SK-N-SH (cell line): ENCODE measurements around the gene GMPR2. TPM values are rescaled to one million over a fixed set of nuclear protein-coding genes. Genes with fewer than 3 reads are reported as not detected.

ENCODE experiments used
- CTCF ChIA-PET: fragments of 300-600, 350-600 bp; formaldehyde crosslinking; extraction: SDS; loops from one replicate; lab custom pipeline; 2021; lab: Yijun Ruan, JAX
- POLR2A ChIA-PET: fragments of 350-600 bp; sonication (Branson Sonifier 250); formaldehyde crosslinking; extraction: SDS; loops from one replicate; lab custom pipeline; 2020; ENCODE audit warnings: antibody characterized with exemption, inconsistent platforms; lab: Yijun Ruan, JAX
- DNase-seq: peaks from one replicate; pipeline ENCODE4 v3.0.0; 2012
- H2AFZ ChIP-seq: fragments of 200-600 bp; sonication (generic); 2 replicates; pipeline ENCODE4 v1.8.1; 2016; ENCODE audit warnings: antibody characterized with exemption, mild to moderate bottlenecking, low read depth
- H3F3A ChIP-seq: fragments of 200-600 bp; sonication (generic); replicated peaks from 2 replicates; pipeline ENCODE3; 2016; ENCODE audit warnings: antibody characterized with exemption, mild to moderate bottlenecking; ENCODE audit not compliant: insufficient read depth
- H3K27ac ChIP-seq, 2 experiments: fragments of 200-500 bp in 1 of 2; fragments of 200-600 bp in 1 of 2; sonication (Bioruptor generic) in 1 of 2; sonication (generic), shearing (Covaris generic) in 1 of 2; 2 replicates each; pipeline versions ENCODE4 v1.5.1 to v1.6.1; 2014 to 2016; ENCODE audit warnings: low read depth in 2 of 2, inconsistent platforms in 1 of 2, low read length in 1 of 2, mild to moderate bottlenecking in 1 of 2, mixed read lengths in 1 of 2
- H3K27me3 ChIP-seq: fragments of 200-600 bp; sonication (generic), shearing (Covaris generic); 2 replicates; pipeline ENCODE4 v1.6.1; 2016; ENCODE audit warnings: mixed run types; ENCODE audit not compliant: insufficient read depth
- H3K36me3 ChIP-seq, 2 experiments: fragments of 200-500 bp in 1 of 2; fragments of 200-600 bp in 1 of 2; sonication (Bioruptor generic) in 1 of 2; sonication (generic) in 1 of 2; replicated peaks in 1 of 2; 2 replicates each; pipeline versions ENCODE3 to v1.5.1; 2014 to 2016; ENCODE audit warnings: low read length in 1 of 2, mild to moderate bottlenecking in 1 of 2; ENCODE audit not compliant: insufficient read depth in 2 of 2, control insufficient read depth in 1 of 2
- H3K4me1 ChIP-seq, 2 experiments: fragments of 200-500 bp in 1 of 2; fragments of 200-600 bp in 1 of 2; sonication (Bioruptor generic) in 1 of 2; sonication (generic), shearing (Covaris generic) in 1 of 2; 2 replicates each; pipeline versions ENCODE4 v1.5.1 to v1.6.1; 2014 to 2016; ENCODE audit warnings: low read depth in 1 of 2, low read length in 1 of 2, mixed run types in 1 of 2; ENCODE audit not compliant: insufficient read depth in 2 of 2, control insufficient read depth in 1 of 2
- H3K4me2 ChIP-seq: fragments of 200-600 bp; sonication (generic), shearing (Covaris generic); 2 replicates; pipeline ENCODE4 v1.6.1; 2017; ENCODE audit warnings: mixed run types
- H3K4me3 ChIP-seq, 2 experiments: fragments of 200-500 bp in 1 of 2; fragments of 200-600 bp in 1 of 2; sonication (Bioruptor generic) in 1 of 2; sonication (generic), shearing (Covaris generic) in 1 of 2; 2 replicates each; pipeline versions ENCODE4 v1.5.1 to v1.8.1; 2014 to 2016; ENCODE audit warnings: low read depth in 2 of 2, inconsistent platforms in 1 of 2, low read length in 1 of 2, mild to moderate bottlenecking in 1 of 2, mixed read lengths in 1 of 2, moderate library complexity in 1 of 2
- H3K79me2 ChIP-seq: fragments of 200-600 bp; sonication (generic); 2 replicates; pipeline ENCODE4 v1.8.1; 2017; ENCODE audit warnings: mild to moderate bottlenecking; ENCODE audit not compliant: insufficient read depth
- H3K9ac ChIP-seq: fragments of 200-600 bp; sonication (generic); 2 replicates; pipeline ENCODE4 v1.6.1; 2017; ENCODE audit warnings: mixed run types
- H3K9me2 ChIP-seq: fragments of 200-600 bp; sonication (generic); 2 replicates; pipeline ENCODE4 v1.6.1; 2017; ENCODE audit warnings: mixed run types
- H3K9me3 ChIP-seq: fragments of 200-600 bp; sonication (generic); 2 replicates; pipeline ENCODE4 v1.6.1; 2017; ENCODE audit warnings: mixed run types, mild to moderate bottlenecking, moderate library complexity
- H4K20me1 ChIP-seq: fragments of 200-600 bp; sonication (generic); 2 replicates; pipeline ENCODE4 v1.6.1; 2017; ENCODE audit warnings: mild to moderate bottlenecking, mixed run types; ENCODE audit not compliant: insufficient read depth
- GATA2 ChIP-seq: sonication (generic); formaldehyde crosslinking; IDR thresholded peaks from 2 replicates; pipeline ENCODE4 v1.5.0; 2020; ENCODE audit warnings: mild to moderate bottlenecking, missing genetic modification reagents
- MAX ChIP-seq: IDR thresholded peaks from 2 replicates; pipeline ENCODE4 v1.4.0; 2012; ENCODE audit warnings: low read depth
- RFX5 ChIP-seq: IDR thresholded peaks from 2 replicates; pipeline ENCODE4 v1.6.1; 2012; ENCODE audit warnings: mild to moderate bottlenecking, improper control_type of control experiment, low read length
- RXRA ChIP-seq: IDR thresholded peaks from 2 replicates; pipeline ENCODE4 v1.4.0; 2012; ENCODE audit warnings: low read depth, mild to moderate bottlenecking, borderline replicate concordance
- WGBS: methylation state at CpG from one replicate; pipeline ENCODE4 v1.1.6; 2017; ENCODE audit warnings: low lambda C conversion rate; 5-methylcytosine and 5-hydroxymethylcytosine counted together
- polyA plus RNA-seq, 3 experiments: library from polyadenylated mRNA; depleted of rRNA; stranded (reverse); fragments of >200 nt; gene quantifications; 2 replicates each; pipeline ENCODE4 v1.2.3, GENCODE V29; 2012
- small RNA-seq, 7 experiments: library from RNA; depleted of rRNA; stranded (forward); fragments of <200 nt; gene quantifications; one replicate each; pipeline ENCODE3, GENCODE V24; 2012
- TF ChIP-seq, protein P1 (sequence below): fragments of 200-600 bp; sonication (generic); IDR thresholded peaks from 2 replicates; pipeline ENCODE4 v1.6.1; 2017; ENCODE audit warnings: antibody characterized with exemption, mild to moderate bottlenecking, moderate library complexity
- TF ChIP-seq, protein P2 (sequence below): fragments of 150-350 bp; IDR thresholded peaks from 2 replicates; pipeline ENCODE4 v1.6.1; 2016; ENCODE audit warnings: mild to moderate bottlenecking, low read depth, low read length

Gene GMPR2
- polyA plus RNA-seq, 1 of the 3 experiments (the other 2 are of a cell fraction), result 97.0 TPM

- POLR2A ChIA-PET, result no interaction called here
Measured at GRCh38 chr14:24286996-24287395, 54.3 kb downstream of the GMPR2 start.

More at GRCh38 chr14:24286996-24287395, 54.3 kb downstream of the GMPR2 start:
- no peaks in the 10 kb centered on the region for H4K20me1 ChIP-seq
- no peak for DNase-seq
- no peaks in the 10 kb centered on the region for H3K27me3 ChIP-seq
- H3K4me1 ChIP-seq, result no peaks in the 10 kb centered on the region
- H3K4me2 ChIP-seq, result no peak overlapping the region
- no peaks in the 10 kb centered on the region for H3K9me3 ChIP-seq
- CTCF ChIA-PET, result interaction anchor here (0.9 to 1.7 kb wide), 3 partner anchors 10 to 44 kb away, joined by 3 to 5 read pairs (median 4); partner anchors contain the start of gene CIDEB
- no peak overlapping the region for H3K4me3 ChIP-seq
- no peaks in the 10 kb centered on the region for H3F3A ChIP-seq
- TF ChIP-seq, protein P1, sequence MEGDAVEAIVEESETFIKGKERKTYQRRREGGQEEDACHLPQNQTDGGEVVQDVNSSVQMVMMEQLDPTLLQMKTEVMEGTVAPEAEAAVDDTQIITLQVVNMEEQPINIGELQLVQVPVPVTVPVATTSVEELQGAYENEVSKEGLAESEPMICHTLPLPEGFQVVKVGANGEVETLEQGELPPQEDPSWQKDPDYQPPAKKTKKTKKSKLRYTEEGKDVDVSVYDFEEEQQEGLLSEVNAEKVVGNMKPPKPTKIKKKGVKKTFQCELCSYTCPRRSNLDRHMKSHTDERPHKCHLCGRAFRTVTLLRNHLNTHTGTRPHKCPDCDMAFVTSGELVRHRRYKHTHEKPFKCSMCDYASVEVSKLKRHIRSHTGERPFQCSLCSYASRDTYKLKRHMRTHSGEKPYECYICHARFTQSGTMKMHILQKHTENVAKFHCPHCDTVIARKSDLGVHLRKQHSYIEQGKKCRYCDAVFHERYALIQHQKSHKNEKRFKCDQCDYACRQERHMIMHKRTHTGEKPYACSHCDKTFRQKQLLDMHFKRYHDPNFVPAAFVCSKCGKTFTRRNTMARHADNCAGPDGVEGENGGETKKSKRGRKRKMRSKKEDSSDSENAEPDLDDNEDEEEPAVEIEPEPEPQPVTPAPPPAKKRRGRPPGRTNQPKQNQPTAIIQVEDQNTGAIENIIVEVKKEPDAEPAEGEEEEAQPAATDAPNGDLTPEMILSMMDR, result no peak
- TF ChIP-seq MAX (no peak), RXRA (no peak), GATA2 (CRISPR knock-in tag) (no peak), RFX5 (no peak)
- TF ChIP-seq, protein P2, sequence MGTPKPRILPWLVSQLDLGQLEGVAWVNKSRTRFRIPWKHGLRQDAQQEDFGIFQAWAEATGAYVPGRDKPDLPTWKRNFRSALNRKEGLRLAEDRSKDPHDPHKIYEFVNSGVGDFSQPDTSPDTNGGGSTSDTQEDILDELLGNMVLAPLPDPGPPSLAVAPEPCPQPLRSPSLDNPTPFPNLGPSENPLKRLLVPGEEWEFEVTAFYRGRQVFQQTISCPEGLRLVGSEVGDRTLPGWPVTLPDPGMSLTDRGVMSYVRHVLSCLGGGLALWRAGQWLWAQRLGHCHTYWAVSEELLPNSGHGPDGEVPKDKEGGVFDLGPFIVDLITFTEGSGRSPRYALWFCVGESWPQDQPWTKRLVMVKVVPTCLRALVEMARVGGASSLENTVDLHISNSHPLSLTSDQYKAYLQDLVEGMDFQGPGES, result no peak
- H3K79me2 ChIP-seq, result no peaks in the 10 kb centered on the region
- no peak overlapping the region for H2AFZ ChIP-seq
- no peaks in the 10 kb centered on the region for H3K9me2 ChIP-seq
- H3K36me3 ChIP-seq, result peaks cover 0 to 23% of the 10 kb centered on the region in 2 experiments
- H3K27ac ChIP-seq, result no peak overlapping the region
- no peak overlapping the region for H3K9ac ChIP-seq
- WGBS, result 95% methylated on average over 5 of the region's 5 CpGs

Small RNA genes lying within 50 kb of the gene (small RNA-seq; reads per million reads assigned to genes)
- 0 to 0.59 (median 0) reads per million in 7 experiments for gene AL136295.4
- 0 to 0.59 (median 0) reads per million in 7 experiments for gene CHMP4A
- 0 to 1.1 (median 0) reads per million in 7 experiments for gene MDP1

Other genes with a start within 250 kb of the GMPR2 start
- 12.1 and 14.6 TPM in 2 replicates for gene DHRS4L2, start 244.0 kb upstream of the GMPR2 start, polyA plus RNA-seq (2012; rRNA removed)
- 0.32 and 0.43 TPM in 2 replicates for gene CARMIL3, start 180.9 kb upstream of the GMPR2 start, polyA plus RNA-seq (2012; rRNA removed)
- gene CPNE6, start 161.4 kb upstream of the GMPR2 start, polyA plus RNA-seq (2012; rRNA removed), result not detected in 2 replicates
- 16.2 and 16.6 TPM in 2 replicates for gene PCK2, start 138.6 kb upstream of the GMPR2 start, polyA plus RNA-seq (2012; rRNA removed)
- 34.6 and 36.7 TPM in 2 replicates for gene DCAF11, start 118.2 kb upstream of the GMPR2 start, polyA plus RNA-seq (2012; rRNA removed)
- gene NRL, start 118.0 kb upstream of the GMPR2 start, polyA plus RNA-seq (2012; rRNA removed), result 0.76 and 0.88 TPM in 2 replicates
- 0.12 TPM in 1 of 2 replicates, not detected in the other for gene FITM1, start 102.3 kb upstream of the GMPR2 start, polyA plus RNA-seq (2012; rRNA removed)
- 154 and 287 TPM in 2 replicates for gene PSME1, start 96.7 kb upstream of the GMPR2 start, polyA plus RNA-seq (2012; rRNA removed)
- 14.5 and 19.3 TPM in 2 replicates for gene EMC9, start 91.3 kb upstream of the GMPR2 start, polyA plus RNA-seq (2012; rRNA removed)
- gene PSME2, start 86.3 kb upstream of the GMPR2 start, polyA plus RNA-seq (2012; rRNA removed), result 129 and 147 TPM in 2 replicates
- 19.2 and 20.4 TPM in 2 replicates for gene RNF31, start 85.4 kb upstream of the GMPR2 start, polyA plus RNA-seq (2012; rRNA removed)
- gene IRF9, start 71.7 kb upstream of the GMPR2 start, polyA plus RNA-seq (2012; rRNA removed), result 37.6 and 43.6 TPM in 2 replicates
- gene REC8, start 60.8 kb upstream of the GMPR2 start, polyA plus RNA-seq (2012; rRNA removed), result 13.1 and 23.2 TPM in 2 replicates
- gene IPO4, start 44.1 kb upstream of the GMPR2 start, polyA plus RNA-seq (2012; rRNA removed), result 39.7 and 61.3 TPM in 2 replicates
- gene TM9SF1, start 37.5 kb upstream of the GMPR2 start, polyA plus RNA-seq (2012; rRNA removed), result 48.7 and 54.8 TPM in 2 replicates
- gene TSSK4, start 27.2 kb upstream of the GMPR2 start, polyA plus RNA-seq (2012; rRNA removed), result 0.05 TPM in 1 of 2 replicates, not detected in the other
- gene CHMP4A, start 19.4 kb upstream of the GMPR2 start, polyA plus RNA-seq (2012; rRNA removed), result 92.4 and 96.1 TPM in 2 replicates
- 36.4 and 36.7 TPM in 2 replicates for gene MDP1, start 16.9 kb upstream of the GMPR2 start, polyA plus RNA-seq (2012; rRNA removed)
- 465 and 534 TPM in 2 replicates for gene NEDD8, start 562 bp upstream of the GMPR2 start, polyA plus RNA-seq (2012; rRNA removed)
- 38.3 and 42.2 TPM in 2 replicates for gene TINF2, start 9.7 kb downstream of the GMPR2 start, polyA plus RNA-seq (2012; rRNA removed)
- 2.7 and 3.0 TPM in 2 replicates for gene TGM1, start 30.2 kb downstream of the GMPR2 start, polyA plus RNA-seq (2012; rRNA removed)
- 54.9 and 59.4 TPM in 2 replicates for gene RABGGTA, start 38.7 kb downstream of the GMPR2 start, polyA plus RNA-seq (2012; rRNA removed)
- gene DHRS1, start 66.9 kb downstream of the GMPR2 start, polyA plus RNA-seq (2012; rRNA removed), result 65.4 and 71.7 TPM in 2 replicates
- gene NOP9, start 66.9 kb downstream of the GMPR2 start, polyA plus RNA-seq (2012; rRNA removed), result 11.9 and 17.2 TPM in 2 replicates
- 0.03 and 0.05 TPM in 2 replicates for gene CIDEB, start 75.0 kb downstream of the GMPR2 start, polyA plus RNA-seq (2012; rRNA removed)
- 8.2 and 12.2 TPM in 2 replicates for gene LTB4R2, start 77.2 kb downstream of the GMPR2 start, polyA plus RNA-seq (2012; rRNA removed)
- gene LTB4R, start 78.6 kb downstream of the GMPR2 start, polyA plus RNA-seq (2012; rRNA removed), result 11.9 and 14.0 TPM in 2 replicates
- 0.03 and 0.08 TPM in 2 replicates for gene ADCY4, start 102.1 kb downstream of the GMPR2 start, polyA plus RNA-seq (2012; rRNA removed)
- gene RIPK3, start 107.1 kb downstream of the GMPR2 start, polyA plus RNA-seq (2012; rRNA removed), result not detected in 2 replicates
- 24.9 and 25.3 TPM in 2 replicates for gene NFATC4, start 135.3 kb downstream of the GMPR2 start, polyA plus RNA-seq (2012; rRNA removed)
- gene NYNRIN, start 166.1 kb downstream of the GMPR2 start, polyA plus RNA-seq (2012; rRNA removed), result 4.7 and 4.8 TPM in 2 replicates
- 1.8 TPM in 2 replicates for gene CBLN3, start 196.7 kb downstream of the GMPR2 start, polyA plus RNA-seq (2012; rRNA removed)
- 18.3 and 21.8 TPM in 2 replicates for gene KHNYN, start 197.0 kb downstream of the GMPR2 start, polyA plus RNA-seq (2012; rRNA removed)
- 81.8 and 88.4 TPM in 2 replicates for gene SDR39U1, start 209.8 kb downstream of the GMPR2 start, polyA plus RNA-seq (2012; rRNA removed)